ENCODE data around the gene BARHL2. TPM values are rescaled to one million over a fixed set of nuclear protein-coding genes. Genes with fewer than 3 reads are reported as not detected.

Gene BARHL2
- total RNA-seq: not detected

DNA sequence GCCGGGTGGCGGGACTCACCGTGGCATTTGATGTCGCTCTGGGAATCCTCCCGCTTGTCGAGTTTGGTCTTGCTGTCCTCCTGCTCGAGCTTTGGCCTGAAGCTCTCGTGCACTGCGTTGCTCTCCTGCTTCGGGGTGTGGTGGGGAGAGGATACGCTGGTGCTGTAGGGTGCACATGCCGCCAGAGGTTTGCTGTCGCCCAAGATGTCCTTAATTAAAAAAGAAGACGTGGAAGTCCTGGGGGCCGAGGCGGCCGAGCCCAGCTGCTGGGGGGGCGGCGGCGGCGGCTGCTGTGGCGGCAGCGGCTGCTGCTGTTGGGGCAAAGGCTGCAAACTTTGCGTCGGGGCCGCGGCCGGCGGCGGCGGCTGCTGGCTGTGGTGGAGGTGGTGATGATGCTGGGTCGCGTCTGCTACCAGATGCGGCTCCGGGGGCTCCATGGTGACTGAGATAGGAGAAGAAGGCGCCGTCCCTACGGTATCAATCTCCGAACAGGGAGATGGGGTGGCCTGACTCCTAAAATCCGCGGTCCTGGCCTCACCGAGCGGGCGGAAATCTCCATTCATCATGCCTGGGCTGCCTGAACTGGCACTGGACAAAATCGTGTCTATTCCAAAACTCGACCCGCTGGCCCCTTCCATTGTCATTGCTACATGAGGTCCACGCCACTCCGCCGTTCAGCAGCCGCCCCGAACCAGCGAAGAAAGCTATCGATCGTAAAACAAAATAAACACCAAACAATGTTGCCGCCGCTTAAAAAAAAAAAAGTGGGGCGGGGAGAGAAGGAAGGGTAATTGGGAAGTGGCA lies at the start of gene BARHL2:
Gene BARHL2 (minus strand): TSS at position 751 of the 804 bp plus-strand sequence. CDS start 107 bp downstream, at position 644.
- Mint-ChIP-seq H3K36me3 (peaks cover 9% of the 10 kb centered on the region), H3K4me3 (peak within 1 kb of the TSS; percentile 64), H3K27me3 (peaks cover 94% of the 10 kb centered on the region), H3K27ac (peak within 1 kb of the TSS; percentile 83), H3K4me1 (peaks cover 20% of the 10 kb centered on the region), H3K9me3 (peaks cover 3% of the 10 kb centered on the region)
- POLR2A ChIA-PET: interaction anchor here (0.7 kb wide), 1 partner anchor 118 kb away, joined by 4 read pairs; no protein-coding TSS in a partner anchor
- no peak for DNase-seq
- ATAC-seq (ENCODE audit: low read depth): no peak

GRCh38 chr1:90763930-90764329 lies 46.8 kb upstream of the BARHL2 start:
- Mint-ChIP-seq H3K36me3 (no peaks in the 10 kb centered on the region), H3K9me3 (no peaks in the 10 kb centered on the region), H3K27ac (no peak overlapping the region), H3K27me3 (peaks cover 21% of the 10 kb centered on the region), H3K4me1 (peaks cover 4% of the 10 kb centered on the region), H3K4me3 (no peak overlapping the region)
- DNase-seq (no peak), ATAC-seq (ENCODE audit: low read depth) (no peak)
- POLR2A ChIA-PET: no interaction called here

DNA sequence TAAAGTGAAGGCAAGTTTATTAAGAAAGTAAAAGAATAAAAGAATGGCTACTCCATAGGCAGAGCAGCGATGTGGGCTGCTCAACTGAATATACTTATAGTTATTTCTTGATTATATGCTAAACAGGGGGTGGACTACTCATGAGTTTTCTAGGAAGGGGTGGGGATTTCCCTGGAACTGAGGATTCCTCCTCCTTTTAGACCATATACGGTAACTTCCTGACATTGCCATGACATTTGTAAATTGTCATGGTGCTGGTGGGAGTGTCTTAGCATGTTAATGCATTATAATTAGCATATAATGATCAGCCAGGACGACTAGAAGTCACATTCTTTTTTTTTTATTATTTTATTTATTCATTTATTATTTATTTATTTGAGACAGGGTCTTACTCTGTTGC lies 46.4 kb upstream of the BARHL2 start:
- Mint-ChIP-seq H3K4me1 (peaks cover 4% of the 10 kb centered on the region), H3K36me3 (no peaks in the 10 kb centered on the region), H3K27me3 (peaks cover 21% of the 10 kb centered on the region), H3K4me3 (no peak overlapping the region), H3K27ac (no peak overlapping the region), H3K9me3 (no peaks in the 10 kb centered on the region)
- POLR2A ChIA-PET: no interaction called here
- ATAC-seq (ENCODE audit: low read depth) (no peak), DNase-seq (no peak)

DNA sequence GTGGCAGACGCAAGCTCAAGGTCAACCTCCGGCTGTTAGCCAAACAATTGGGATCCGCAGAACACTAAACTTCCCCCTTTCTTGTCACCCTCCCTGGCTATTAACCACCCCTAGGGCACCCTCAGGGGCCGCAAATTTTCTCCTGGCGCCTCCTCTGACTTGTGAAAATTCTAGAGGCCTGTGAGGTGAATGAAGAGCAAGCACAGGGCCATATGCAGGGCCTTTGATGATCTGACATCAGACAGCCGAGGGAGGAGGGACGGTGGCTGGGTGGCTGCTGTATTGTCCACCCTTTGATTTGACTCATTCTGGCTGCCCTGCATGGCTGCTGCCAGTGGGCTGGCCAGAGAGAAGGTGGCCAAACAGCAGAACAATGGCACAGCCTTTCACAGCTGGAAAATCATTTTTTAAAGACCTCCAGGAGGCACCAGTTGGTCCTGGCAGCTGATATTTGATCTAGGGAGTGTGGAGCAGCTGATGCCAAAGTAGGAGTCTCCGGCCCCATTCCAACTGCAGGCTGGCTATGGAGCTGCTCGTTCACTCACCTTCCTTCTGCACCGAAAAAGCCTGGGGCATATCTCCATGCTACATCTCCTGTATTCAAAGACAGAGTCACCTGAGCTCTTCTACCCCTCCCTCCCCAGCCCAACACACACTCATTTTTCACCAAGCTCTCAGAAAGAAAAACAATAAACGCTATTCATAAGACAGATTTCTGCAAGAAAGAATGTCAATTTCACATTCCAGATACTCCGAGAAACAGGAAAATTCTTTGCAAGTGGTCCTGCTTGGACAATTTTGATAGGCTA lies 44.9 kb upstream of the BARHL2 start:
- POLR2A ChIA-PET: no interaction called here
- no peaks in the 10 kb centered on the region for H3K36me3 Mint-ChIP-seq
- ATAC-seq (ENCODE audit: low read depth) (no peak), DNase-seq (no peak)
- H3K4me1 Mint-ChIP-seq: peaks cover 4% of the 10 kb centered on the region
- no peaks in the 10 kb centered on the region for H3K9me3 Mint-ChIP-seq
- no peak overlapping the region for H3K27ac Mint-ChIP-seq
- H3K4me3 Mint-ChIP-seq: no peak overlapping the region
- peaks cover 15% of the 10 kb centered on the region for H3K27me3 Mint-ChIP-seq

DNA sequence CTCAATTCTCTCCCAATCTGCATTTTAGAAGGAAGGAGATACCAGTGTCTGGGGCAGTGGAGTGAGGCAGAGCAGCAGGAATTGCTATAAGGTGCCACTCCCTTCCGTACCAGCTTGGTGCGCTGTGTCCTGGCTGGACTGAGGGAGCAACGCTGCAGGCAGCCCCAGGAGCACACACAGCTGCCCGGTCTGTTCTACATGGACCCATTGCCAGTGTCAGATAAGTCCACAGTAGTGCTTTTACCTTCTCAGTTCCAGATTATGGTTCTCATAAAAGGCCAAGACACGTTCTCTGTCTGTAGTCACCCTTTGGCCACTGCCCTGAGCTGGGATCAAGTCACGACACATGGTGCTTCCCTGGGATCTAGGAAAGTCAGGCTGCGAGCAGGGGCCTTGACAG lies 44.1 kb upstream of the BARHL2 start:
- H3K27me3 Mint-ChIP-seq: peaks cover 14% of the 10 kb centered on the region
- H3K4me1 Mint-ChIP-seq: peaks cover 4% of the 10 kb centered on the region
- no peaks in the 10 kb centered on the region for H3K9me3 Mint-ChIP-seq
- POLR2A ChIA-PET: no interaction called here
- ATAC-seq (ENCODE audit: low read depth) (no peak), DNase-seq (no peak)
- no peaks in the 10 kb centered on the region for H3K36me3 Mint-ChIP-seq
- H3K27ac Mint-ChIP-seq: no peak overlapping the region
- no peak overlapping the region for H3K4me3 Mint-ChIP-seq

DNA sequence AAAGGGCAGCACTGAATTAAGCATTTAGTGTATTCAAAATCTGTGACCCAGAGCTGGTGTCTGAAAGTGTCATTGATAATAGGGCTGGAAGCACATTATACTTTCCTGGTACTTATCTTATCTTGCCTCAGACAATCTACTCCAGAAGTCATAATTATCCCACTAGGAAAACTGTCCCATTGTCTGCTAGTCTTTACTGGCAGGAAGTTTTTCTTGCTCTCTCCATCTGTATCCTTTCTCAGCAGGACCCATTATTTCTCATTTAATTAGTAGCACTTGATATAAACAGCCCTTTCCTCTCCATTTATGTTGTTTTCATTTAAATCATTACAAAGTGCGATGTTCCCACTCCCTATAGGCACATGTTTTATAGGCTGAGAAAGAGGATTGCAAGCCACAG lies 36.5 kb upstream of the BARHL2 start:
- Mint-ChIP-seq H3K4me3 (no peak overlapping the region), H3K4me1 (no peaks in the 10 kb centered on the region), H3K9me3 (no peaks in the 10 kb centered on the region), H3K27ac (no peak overlapping the region), H3K27me3 (peaks cover 22% of the 10 kb centered on the region), H3K36me3 (no peaks in the 10 kb centered on the region)
- POLR2A ChIA-PET: no interaction called here
- ATAC-seq (ENCODE audit: low read depth) (no peak), DNase-seq (no peak)

DNA sequence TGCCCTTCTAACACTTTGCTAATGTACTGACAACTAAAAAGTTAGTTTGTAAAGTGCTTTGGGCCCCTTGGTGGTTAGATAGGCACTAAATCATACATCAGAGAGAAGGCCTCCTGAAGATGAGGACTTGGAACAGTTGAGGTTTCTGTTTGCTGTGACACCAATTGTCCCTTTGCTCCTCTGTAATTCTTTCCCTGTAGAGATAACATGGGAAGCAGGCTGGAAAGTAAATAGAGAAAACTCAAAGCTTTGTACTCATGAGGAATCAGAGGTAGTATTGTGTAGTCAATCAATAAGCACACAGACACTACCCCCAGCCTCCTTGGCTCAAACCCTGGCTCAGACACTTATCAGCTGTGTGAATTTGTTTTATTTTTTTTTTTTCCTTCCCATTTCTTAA lies 31.6 kb upstream of the BARHL2 start:
- Mint-ChIP-seq H3K36me3 (no peaks in the 10 kb centered on the region), H3K9me3 (no peaks in the 10 kb centered on the region), H3K4me1 (no peaks in the 10 kb centered on the region), H3K4me3 (no peak overlapping the region), H3K27me3 (peaks cover 23% of the 10 kb centered on the region), H3K27ac (no peak overlapping the region)
- no peak for ATAC-seq (ENCODE audit: low read depth)
- POLR2A ChIA-PET: no interaction called here
- DNase-seq: no peak

DNA sequence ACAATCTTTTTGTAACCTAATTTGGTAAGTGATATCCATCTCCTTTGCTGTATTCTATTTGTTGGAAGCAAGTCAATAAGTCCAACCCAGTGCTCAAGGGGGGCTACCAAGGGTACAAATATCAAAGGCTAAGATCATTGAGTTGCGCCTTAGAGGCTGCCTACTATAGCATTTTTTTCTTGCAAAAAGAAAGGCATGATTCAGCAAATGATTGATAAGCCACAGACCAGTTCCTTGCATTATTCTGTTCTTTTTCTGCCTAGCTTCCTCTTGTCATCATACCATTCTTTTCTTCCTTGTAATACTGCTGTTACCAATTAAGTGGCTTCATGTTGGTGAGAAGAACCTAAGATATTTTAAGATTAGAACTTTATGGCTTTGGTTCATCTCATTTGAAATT lies 29.8 kb upstream of the BARHL2 start:
- Mint-ChIP-seq H3K27ac (no peak overlapping the region), H3K4me3 (no peak overlapping the region), H3K27me3 (peaks cover 18% of the 10 kb centered on the region), H3K4me1 (no peaks in the 10 kb centered on the region), H3K9me3 (no peaks in the 10 kb centered on the region), H3K36me3 (no peaks in the 10 kb centered on the region)
- POLR2A ChIA-PET: no interaction called here
- DNase-seq (no peak), ATAC-seq (ENCODE audit: low read depth) (no peak)

DNA sequence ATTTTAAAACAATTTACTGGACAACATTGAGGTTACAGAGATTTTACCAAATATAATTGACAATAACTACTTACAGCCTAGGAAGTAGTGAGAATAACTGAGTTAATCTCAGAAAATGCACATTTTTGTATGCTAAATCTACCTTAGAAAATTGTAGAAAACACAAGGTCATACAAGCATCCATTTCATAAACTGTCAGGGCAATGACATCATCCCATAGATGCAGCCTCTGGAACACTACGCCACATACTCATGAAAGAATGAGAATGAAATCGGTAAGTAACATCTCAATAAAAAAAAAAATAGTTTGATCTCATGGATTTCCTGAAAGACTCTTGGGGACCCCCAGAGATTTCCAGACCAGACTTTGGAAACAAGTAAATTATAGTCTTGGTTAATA lies 28.9 kb upstream of the BARHL2 start:
- POLR2A ChIA-PET: no interaction called here
- H3K27me3 Mint-ChIP-seq: peaks cover 20% of the 10 kb centered on the region
- DNase-seq (no peak), ATAC-seq (ENCODE audit: low read depth) (no peak)
- no peak overlapping the region for H3K27ac Mint-ChIP-seq
- H3K9me3 Mint-ChIP-seq: no peaks in the 10 kb centered on the region
- no peak overlapping the region for H3K4me3 Mint-ChIP-seq
- no peaks in the 10 kb centered on the region for H3K4me1 Mint-ChIP-seq
- no peaks in the 10 kb centered on the region for H3K36me3 Mint-ChIP-seq

DNA sequence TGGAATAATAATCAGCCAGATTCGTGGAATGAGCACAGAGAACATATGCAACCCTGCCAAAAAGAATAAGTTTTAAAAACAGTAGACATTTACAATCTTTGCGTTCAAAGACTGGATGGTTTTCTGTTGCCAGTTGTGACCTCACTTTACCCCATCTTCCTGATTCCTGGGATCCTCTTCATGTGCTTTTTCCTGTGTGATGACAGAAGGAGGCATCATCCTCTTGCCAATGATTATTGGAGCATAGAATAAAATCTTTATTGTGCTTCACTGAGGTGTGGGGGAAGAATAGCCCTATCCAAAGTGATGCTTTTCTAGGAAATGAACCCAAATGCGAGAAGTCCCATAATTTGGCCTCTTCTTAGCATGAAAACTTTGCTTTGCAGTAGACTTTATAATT lies 15.0 kb upstream of the BARHL2 start:
- DNase-seq (no peak), ATAC-seq (ENCODE audit: low read depth) (no peak)
- H3K27me3 Mint-ChIP-seq: peaks cover 77% of the 10 kb centered on the region
- no peak overlapping the region for H3K4me3 Mint-ChIP-seq
- POLR2A ChIA-PET: no interaction called here
- peaks cover 3% of the 10 kb centered on the region for H3K36me3 Mint-ChIP-seq
- peaks cover 3% of the 10 kb centered on the region for H3K9me3 Mint-ChIP-seq
- peaks cover 17% of the 10 kb centered on the region for H3K4me1 Mint-ChIP-seq
- H3K27ac Mint-ChIP-seq: no peak overlapping the region

GRCh38 chr1:90731382-90732050 lies 14.4 kb upstream of the BARHL2 start:
- peaks cover 3% of the 10 kb centered on the region for H3K36me3 Mint-ChIP-seq
- ATAC-seq (ENCODE audit: low read depth) (no peak), DNase-seq (no peak)
- peaks cover 3% of the 10 kb centered on the region for H3K9me3 Mint-ChIP-seq
- H3K4me1 Mint-ChIP-seq: peaks cover 19% of the 10 kb centered on the region
- no peak overlapping the region for H3K27ac Mint-ChIP-seq
- peaks cover 84% of the 10 kb centered on the region for H3K27me3 Mint-ChIP-seq
- POLR2A ChIA-PET: no interaction called here
- H3K4me3 Mint-ChIP-seq: no peak overlapping the region

GRCh38 chr1:90730243-90731022 lies 13.3 kb upstream of the BARHL2 start:
- Mint-ChIP-seq H3K4me1 (peaks cover 28% of the 10 kb centered on the region), H3K36me3 (peaks cover 6% of the 10 kb centered on the region), H3K27me3 (peaks cover 88% of the 10 kb centered on the region), H3K4me3 (peak overlapping the region; percentile 47), H3K27ac (no peak overlapping the region), H3K9me3 (peaks cover 6% of the 10 kb centered on the region)
- POLR2A ChIA-PET: no interaction called here
- no peak for DNase-seq
- ATAC-seq (ENCODE audit: low read depth): no peak

Data from activated naive CD8-positive, alpha-beta T cell treated with anti-CD3 and anti-CD28 coated beads, Interleukin-2, amount 10 ng/mL, durations not matched to agents 7 days and 5 days (primary cell).